BE2C (cell line): ENCODE measurements around the gene BICD1.

Experiments used
- DNase-seq: peaks from one replicate; pipeline ENCODE4 v3.0.0-alpha.2; 2020
- H3K27me3 ChIP-seq: fragments of 250-450 bp; sonication (Bioruptor Pico); 2 replicates; pipeline ENCODE4 v1.5.1; 2020; ENCODE audit warnings: mild to moderate bottlenecking
- H3K36me3 ChIP-seq: fragments of 250-450 bp; sonication (Bioruptor Pico); 2 replicates; pipeline ENCODE4 v1.5.1; 2020; ENCODE audit warnings: mild to moderate bottlenecking
- H3K4me1 ChIP-seq: fragments of 250-450 bp; sonication (Bioruptor Pico); 2 replicates; pipeline ENCODE4 v1.5.1; 2020
- H3K4me3 ChIP-seq: 2 replicates; pipeline ENCODE4 v1.5.1; 2011; ENCODE audit warnings: low read depth, low read length
- H3K9me3 ChIP-seq: fragments of 250-450 bp; sonication (Bioruptor Pico); 2 replicates; pipeline ENCODE4 v1.5.1; 2020
- TF ChIP-seq, protein P1 (sequence below): IDR thresholded peaks from 2 replicates; pipeline ENCODE4 v1.5.1; 2012; ENCODE audit warnings: mild to moderate bottlenecking, low read depth, low read length

Gene BICD1

DNA sequence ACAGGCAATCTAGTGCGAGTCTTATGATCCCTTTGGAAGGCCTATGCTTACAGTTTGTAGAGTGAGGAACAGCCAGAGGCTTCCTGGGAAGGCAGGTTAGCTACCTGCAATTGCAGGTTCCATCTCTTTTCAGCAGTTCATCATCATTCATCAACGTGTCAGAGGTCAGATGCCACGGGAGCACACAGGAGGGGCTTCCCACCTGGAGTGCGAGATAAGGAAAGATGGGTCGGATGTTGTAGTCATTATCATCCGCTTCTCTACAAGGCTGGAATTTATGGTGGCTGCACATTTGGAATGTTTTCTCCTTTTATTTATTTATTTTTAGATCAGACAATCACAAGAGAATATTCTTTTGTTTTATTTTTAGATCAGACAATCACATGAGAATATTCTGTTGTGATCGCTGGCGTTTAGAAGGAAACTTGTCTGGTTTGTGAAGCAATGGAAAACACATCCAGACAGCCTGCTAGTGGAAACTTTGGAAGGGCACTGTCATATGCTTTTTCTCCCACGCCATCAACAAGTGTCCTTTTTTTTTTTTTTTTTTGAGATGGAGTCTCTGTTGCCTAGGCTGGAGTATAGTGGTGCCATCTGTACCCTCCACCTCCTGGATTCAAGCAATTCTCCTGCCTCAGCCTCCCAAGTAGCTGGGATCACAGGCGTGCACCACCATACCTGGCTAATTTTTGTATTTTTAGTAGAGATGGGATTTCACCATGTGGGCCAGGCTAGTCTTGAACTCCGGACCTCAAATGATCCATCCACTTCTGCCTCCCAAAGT is 1.9 kb upstream of the BICD1 start:
- TF ChIP-seq, protein P1, sequence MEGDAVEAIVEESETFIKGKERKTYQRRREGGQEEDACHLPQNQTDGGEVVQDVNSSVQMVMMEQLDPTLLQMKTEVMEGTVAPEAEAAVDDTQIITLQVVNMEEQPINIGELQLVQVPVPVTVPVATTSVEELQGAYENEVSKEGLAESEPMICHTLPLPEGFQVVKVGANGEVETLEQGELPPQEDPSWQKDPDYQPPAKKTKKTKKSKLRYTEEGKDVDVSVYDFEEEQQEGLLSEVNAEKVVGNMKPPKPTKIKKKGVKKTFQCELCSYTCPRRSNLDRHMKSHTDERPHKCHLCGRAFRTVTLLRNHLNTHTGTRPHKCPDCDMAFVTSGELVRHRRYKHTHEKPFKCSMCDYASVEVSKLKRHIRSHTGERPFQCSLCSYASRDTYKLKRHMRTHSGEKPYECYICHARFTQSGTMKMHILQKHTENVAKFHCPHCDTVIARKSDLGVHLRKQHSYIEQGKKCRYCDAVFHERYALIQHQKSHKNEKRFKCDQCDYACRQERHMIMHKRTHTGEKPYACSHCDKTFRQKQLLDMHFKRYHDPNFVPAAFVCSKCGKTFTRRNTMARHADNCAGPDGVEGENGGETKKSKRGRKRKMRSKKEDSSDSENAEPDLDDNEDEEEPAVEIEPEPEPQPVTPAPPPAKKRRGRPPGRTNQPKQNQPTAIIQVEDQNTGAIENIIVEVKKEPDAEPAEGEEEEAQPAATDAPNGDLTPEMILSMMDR: no peak
- no peaks in the 10 kb centered on the region for H3K9me3 ChIP-seq
- no peaks in the 10 kb centered on the region for H3K4me1 ChIP-seq
- H3K27me3 ChIP-seq: no peaks in the 10 kb centered on the region
- H3K4me3 ChIP-seq: no peak overlapping the region
- no peak for DNase-seq
- no peaks in the 10 kb centered on the region for H3K36me3 ChIP-seq

DNA sequence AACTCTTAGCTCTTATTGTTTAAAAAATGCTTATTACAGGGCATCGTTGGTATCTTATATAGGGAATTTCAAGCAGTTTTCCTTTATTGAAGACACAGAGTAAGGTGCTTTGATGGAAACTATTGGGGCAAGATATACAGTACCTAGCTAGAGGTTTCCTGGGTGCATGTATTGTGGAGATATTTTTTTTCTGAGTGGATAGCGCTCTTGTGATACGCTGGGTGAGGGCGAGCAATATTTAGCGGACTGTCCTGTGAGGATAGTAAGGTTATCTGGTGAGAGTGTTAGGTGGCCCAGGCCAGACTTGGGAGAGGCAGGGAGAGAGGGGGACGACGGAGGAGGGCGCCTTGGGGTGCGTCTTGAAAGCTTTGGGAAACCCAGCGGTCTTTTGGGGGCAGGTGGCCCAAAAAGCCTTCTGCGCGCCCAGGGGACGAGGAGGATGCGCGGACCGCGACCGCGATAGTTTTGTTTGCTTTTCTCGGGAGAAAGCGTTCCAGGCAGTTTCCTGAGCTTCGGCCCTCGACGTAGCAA is 596 bp upstream of the BICD1 start:
- Histone ChIP-seq H3K36me3 (peaks cover 4% of the 10 kb centered on the region), H3K4me3 (peak overlapping the region; percentile 71), H3K9me3 (no peaks in the 10 kb centered on the region), H3K4me1 (no peaks in the 10 kb centered on the region), H3K27me3 (no peaks in the 10 kb centered on the region)
- TF ChIP-seq, protein P1: no peak
- no peak for DNase-seq

DNA sequence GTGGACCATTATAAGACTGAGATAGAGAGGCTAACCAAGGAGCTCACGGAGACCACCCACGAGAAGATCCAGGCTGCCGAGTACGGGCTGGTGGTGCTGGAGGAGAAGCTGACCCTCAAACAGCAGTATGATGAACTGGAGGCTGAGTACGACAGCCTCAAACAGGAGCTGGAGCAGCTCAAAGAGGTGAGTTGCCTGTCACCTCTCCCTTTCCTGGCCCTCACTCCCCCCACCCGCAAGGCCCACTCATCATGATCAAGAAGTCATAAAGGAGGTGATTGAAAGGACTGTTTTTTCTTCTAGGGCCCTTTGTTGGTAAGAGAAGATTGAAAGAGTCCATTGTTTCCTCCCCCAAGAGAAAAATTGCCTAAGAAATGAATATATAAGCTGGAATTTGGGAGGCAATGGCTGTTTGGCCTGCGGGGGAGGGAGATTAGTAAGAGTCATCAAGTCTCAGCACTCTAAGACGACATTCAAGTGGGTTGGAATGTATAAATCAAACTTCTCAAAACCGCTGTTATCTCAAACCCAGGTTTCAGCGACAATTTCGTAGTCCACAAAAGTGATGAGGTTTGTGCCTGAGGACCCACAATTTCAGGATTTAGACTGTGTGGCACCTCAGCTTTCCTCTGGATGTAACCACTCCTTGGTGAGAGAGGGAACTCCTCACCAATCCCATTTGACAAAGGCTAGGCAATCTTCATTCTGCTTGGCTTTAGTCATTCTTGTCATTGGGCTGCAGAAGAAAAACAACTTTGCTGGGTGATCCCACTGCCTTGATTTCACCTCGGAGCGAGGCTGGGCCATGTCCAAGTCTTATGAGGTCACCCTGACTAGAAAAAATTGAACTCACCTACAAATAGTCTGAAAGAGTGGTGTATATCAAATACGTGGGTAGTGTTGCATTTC is 966 bp downstream of the BICD1 start:
- Histone ChIP-seq H3K4me3 (peak overlapping the region; percentile 71), H3K27me3 (no peaks in the 10 kb centered on the region), H3K9me3 (no peaks in the 10 kb centered on the region), H3K36me3 (peaks cover 13% of the 10 kb centered on the region), H3K4me1 (no peaks in the 10 kb centered on the region)
- TF ChIP-seq, protein P1: no peak
- peak; percentile 19 for DNase-seq

DNA sequence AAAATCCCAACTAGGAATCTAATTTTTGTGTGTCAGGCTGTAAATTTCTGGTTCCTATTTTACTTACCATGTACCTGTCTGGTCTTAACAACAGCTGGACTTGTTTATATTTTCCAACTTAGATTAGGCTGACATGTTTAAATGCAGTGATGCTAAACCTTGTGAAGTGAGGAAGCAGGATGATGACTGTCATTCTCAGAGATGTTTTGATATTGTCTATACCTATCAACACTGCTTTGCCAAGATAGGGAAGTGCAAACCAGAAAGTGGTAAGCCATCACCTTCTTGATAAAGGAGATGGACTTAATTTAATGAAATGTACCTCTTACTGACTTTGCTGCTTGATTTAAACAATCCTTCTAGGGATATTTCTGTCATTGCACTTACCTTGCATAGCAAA is 2.1 kb downstream of the BICD1 start:
- no peak for DNase-seq
- Histone ChIP-seq H3K27me3 (no peaks in the 10 kb centered on the region), H3K36me3 (peaks cover 20% of the 10 kb centered on the region), H3K9me3 (no peaks in the 10 kb centered on the region), H3K4me3 (peak overlapping the region; percentile 71), H3K4me1 (no peaks in the 10 kb centered on the region)
- TF ChIP-seq, protein P1: no peak

DNA sequence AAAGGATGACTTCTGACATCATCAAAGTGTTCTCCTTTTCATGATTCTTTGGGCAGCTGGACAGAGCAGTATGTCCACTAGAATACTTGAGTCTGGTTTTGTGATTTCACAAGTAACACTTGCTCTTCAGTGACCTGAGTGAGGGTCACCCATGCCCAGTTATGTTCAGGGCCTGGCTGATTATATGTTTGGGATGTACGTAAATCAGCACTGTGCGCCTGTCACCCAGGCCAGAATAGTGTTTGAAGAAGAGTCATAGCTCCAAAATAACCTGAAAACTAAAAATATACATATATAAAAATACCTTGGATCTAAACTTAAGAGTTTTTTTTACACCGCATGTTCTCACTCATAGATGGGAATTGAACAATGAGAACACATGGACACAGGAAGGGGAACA is 3.8 kb downstream of the BICD1 start:
- no peaks in the 10 kb centered on the region for H3K9me3 ChIP-seq
- TF ChIP-seq, protein P1: no peak
- peak overlapping the region; percentile 71 for H3K4me3 ChIP-seq
- peaks cover 25% of the 10 kb centered on the region for H3K36me3 ChIP-seq
- no peak for DNase-seq
- H3K27me3 ChIP-seq: no peaks in the 10 kb centered on the region
- H3K4me1 ChIP-seq: peaks cover 9% of the 10 kb centered on the region
